OCI-LY1 (cell line): ENCODE measurements around the gene ZFP90.

ENCODE experiments used
- EZH2 ChIP-seq: fragments of 200-600 bp; sonication (generic), shearing (Covaris generic); IDR thresholded peaks from 2 replicates; pipeline ENCODE4 v1.8.0; 2017; ENCODE audit warnings: borderline replicate concordance, mixed run types, mild to moderate bottlenecking, antibody characterized with exemption, low read length, moderate library complexity, mixed read lengths
- TF ChIP-seq, protein P1 (sequence below): fragments of 200-600 bp; sonication (generic), shearing (Covaris generic); IDR thresholded peaks from 2 replicates; pipeline ENCODE4 v1.5.1; 2017; ENCODE audit warnings: mild to moderate bottlenecking, antibody characterized with exemption, low read length, moderate library complexity, mixed read lengths

- TF ChIP-seq EZH2 = no peak
- TF ChIP-seq, protein P1, sequence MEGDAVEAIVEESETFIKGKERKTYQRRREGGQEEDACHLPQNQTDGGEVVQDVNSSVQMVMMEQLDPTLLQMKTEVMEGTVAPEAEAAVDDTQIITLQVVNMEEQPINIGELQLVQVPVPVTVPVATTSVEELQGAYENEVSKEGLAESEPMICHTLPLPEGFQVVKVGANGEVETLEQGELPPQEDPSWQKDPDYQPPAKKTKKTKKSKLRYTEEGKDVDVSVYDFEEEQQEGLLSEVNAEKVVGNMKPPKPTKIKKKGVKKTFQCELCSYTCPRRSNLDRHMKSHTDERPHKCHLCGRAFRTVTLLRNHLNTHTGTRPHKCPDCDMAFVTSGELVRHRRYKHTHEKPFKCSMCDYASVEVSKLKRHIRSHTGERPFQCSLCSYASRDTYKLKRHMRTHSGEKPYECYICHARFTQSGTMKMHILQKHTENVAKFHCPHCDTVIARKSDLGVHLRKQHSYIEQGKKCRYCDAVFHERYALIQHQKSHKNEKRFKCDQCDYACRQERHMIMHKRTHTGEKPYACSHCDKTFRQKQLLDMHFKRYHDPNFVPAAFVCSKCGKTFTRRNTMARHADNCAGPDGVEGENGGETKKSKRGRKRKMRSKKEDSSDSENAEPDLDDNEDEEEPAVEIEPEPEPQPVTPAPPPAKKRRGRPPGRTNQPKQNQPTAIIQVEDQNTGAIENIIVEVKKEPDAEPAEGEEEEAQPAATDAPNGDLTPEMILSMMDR = no peak
Observed at GRCh38 chr16:68539711-68540239, 684 bp downstream of the ZFP90 start.
